Measurements from ENCODE around the gene TSC2. TPM values are rescaled to one million over a fixed set of nuclear protein-coding genes. Genes with fewer than 3 reads are reported as not detected.

Gene TSC2
- total and polyA plus RNA-seq, 3 donors from 2014 or later, result 136 to 271 (median 222) TPM

DNA sequence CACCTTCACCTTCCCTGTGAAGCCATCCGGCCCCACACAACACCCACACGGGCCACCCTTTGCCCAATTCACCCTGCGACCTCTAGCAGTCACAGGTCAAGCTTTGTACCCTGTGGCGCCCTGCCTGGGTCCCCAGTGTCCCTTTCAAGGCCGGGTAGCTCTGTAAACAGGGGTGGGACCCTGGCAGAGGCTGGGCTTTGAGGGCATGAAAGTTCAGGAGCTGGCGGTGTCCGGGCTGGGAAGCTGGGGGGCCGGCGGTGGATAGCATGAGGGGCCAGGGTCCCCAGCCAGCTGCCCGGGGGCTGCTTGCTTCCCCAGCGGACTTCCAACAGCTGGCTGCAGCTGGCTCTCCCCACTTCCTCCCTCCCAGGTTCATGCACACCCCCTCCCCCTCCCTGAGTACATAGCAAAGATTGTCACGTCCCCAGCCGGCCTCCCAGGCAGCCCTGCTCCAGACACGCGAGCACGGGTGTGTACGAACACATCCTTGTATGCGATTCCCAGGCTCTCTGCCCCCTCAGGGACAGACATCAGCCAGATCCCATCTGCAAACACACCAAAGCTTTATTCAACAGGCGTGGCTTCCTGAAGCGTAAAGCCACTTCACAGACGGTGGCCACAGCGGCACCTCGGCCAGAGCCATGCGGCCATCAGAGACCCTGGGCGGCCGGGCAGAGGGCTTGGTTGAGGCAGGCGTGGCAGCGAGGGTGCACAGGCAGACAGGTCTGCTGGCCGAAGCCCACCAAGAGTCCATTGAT lies 8.3 kb upstream of the TSC2 start:
- DNase-seq, result peak; percentile 90
- intact Hi-C loops (cut with DNase I; ENCODE audit: low total_unique reads), result no loop called here
- Histone ChIP-seq H3K27me3 (no peaks in the 10 kb centered on the region), H3K4me3 (no peak overlapping the region), H3K36me3 (ENCODE audit: low read depth, missing control alignments) (no peaks in the 10 kb centered on the region), H3K9me3 (no peaks in the 10 kb centered on the region), H3K27ac (peak overlapping the region; percentile 89 to 91), H3K4me1 (peaks cover 70% of the 10 kb centered on the region)
- 59 to 78% methylated on average over 17 to 29 of the region's 29 CpGs for WGBS, 2 donors
- no peak for TF ChIP-seq POLR2A (IDR thresholded peaks at IDR 0.05)

DNA sequence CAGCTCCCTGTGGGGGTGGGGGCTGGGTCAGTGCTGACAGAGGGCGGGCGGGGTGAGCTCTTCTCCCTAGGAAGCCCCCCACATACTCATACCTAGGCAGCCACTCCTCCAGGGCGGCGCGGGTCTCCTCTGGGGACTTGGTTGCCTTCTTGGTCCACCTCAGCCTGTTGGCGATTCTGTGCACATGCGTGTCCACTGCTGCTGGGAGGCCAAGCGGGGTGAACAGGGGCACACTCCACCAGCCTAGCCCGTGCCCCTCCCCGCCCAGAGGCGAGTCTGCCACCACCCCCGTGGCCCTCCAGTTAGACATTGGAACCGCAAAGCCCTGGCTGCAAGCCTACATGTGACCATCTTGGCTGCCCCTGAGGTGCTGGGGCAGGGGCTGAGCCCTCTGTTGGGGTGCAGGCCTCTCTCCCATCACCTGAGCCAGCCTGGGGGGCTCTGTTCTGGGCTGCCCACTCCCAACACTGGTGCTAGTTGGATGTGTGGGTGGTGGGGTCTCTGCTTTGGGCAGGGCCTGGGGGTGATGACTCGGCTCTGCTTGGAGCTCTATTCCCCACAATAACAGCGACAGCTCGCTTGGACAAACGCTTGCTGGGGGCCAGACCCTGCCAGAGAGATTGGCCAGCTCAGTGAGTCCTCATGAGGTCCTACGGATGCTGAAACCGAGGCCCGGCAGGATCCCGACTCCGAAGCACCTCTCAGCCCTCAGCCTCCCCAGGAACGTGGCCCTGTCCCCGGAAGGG lies 7.6 kb upstream of the TSC2 start:
- no peak overlapping the region for H3K4me3 ChIP-seq
- peaks cover 64% of the 10 kb centered on the region for H3K4me1 ChIP-seq
- intact Hi-C loops (cut with DNase I; ENCODE audit: low total_unique reads), result no loop called here
- no peaks in the 10 kb centered on the region for H3K9me3 ChIP-seq
- no peaks in the 10 kb centered on the region for H3K36me3 ChIP-seq (ENCODE audit: low read depth, missing control alignments)
- WGBS, 2 donors, result 79% methylated on average over 24 of the region's 24 CpGs; no CpG with 5 or more reads in 1 of the 2 donors
- no peak for DNase-seq
- TF ChIP-seq POLR2A (IDR thresholded peaks at IDR 0.05), result no peak
- TF ChIP-seq, protein P1, sequence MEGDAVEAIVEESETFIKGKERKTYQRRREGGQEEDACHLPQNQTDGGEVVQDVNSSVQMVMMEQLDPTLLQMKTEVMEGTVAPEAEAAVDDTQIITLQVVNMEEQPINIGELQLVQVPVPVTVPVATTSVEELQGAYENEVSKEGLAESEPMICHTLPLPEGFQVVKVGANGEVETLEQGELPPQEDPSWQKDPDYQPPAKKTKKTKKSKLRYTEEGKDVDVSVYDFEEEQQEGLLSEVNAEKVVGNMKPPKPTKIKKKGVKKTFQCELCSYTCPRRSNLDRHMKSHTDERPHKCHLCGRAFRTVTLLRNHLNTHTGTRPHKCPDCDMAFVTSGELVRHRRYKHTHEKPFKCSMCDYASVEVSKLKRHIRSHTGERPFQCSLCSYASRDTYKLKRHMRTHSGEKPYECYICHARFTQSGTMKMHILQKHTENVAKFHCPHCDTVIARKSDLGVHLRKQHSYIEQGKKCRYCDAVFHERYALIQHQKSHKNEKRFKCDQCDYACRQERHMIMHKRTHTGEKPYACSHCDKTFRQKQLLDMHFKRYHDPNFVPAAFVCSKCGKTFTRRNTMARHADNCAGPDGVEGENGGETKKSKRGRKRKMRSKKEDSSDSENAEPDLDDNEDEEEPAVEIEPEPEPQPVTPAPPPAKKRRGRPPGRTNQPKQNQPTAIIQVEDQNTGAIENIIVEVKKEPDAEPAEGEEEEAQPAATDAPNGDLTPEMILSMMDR (IDR thresholded peaks at IDR 0.05), result no peak
- peak overlapping the region; percentile 72 to 91 for H3K27ac ChIP-seq
- no peaks in the 10 kb centered on the region for H3K27me3 ChIP-seq

DNA sequence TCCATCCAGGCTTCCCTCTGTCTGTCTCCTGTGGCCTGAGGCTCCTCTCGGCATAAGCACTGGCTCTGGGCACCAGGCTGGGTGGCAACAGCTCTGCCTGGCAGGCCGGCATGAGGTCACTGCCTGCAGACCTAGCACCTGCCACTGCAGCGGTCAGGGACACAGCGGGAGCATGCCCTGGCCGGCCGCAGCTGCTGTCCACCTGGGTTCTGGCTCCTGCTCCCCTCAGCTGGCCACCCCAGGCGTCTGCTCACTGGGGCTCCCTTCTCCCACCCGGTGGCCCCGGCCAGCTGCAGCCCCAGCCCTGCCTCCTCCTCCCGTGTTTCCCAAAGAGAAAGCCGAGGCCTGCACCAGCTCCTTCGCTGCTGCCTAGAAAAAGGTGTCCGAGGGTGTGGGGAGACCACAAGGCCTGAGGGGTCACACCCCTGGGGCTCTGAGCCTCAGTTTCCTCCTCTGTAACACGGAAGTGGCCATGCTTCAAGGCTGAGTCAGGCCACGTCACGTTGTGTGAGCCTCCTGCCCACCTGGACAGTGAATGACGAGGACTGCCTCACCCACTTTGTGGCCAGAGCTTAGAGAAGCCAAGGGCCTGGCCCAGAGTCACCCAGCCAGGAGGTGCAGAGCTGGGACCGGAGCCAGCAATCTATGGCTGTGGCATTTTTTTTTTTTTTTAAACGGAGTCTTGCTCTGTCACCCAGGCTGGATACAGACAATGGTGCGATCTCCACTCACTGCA lies 6.8 kb upstream of the TSC2 start:
- peaks cover 56% of the 10 kb centered on the region for H3K4me1 ChIP-seq
- DNase-seq, result peak; percentile 43
- WGBS, 2 donors, result 56 to 85% methylated on average over 13 to 20 of the region's 20 CpGs
- TF ChIP-seq, protein P1 (IDR thresholded peaks at IDR 0.05), result no peak
- TF ChIP-seq POLR2A (IDR thresholded peaks at IDR 0.05), result no peak
- H3K9me3 ChIP-seq, result no peaks in the 10 kb centered on the region
- no peaks in the 10 kb centered on the region for H3K36me3 ChIP-seq (ENCODE audit: low read depth, missing control alignments)
- intact Hi-C loops (cut with DNase I; ENCODE audit: low total_unique reads), result no loop called here
- no peaks in the 10 kb centered on the region for H3K27me3 ChIP-seq
- H3K4me3 ChIP-seq, result no peak overlapping the region
- H3K27ac ChIP-seq, result peak overlapping the region; percentile 72 to 91

GRCh38 chr16:2042171-2042985 lies 5.4 kb upstream of the TSC2 start:
- 63 to 83% methylated on average over 4 to 6 of the region's 22 CpGs for WGBS, 2 donors
- H3K4me3 ChIP-seq, result no peak overlapping the region
- H3K27me3 ChIP-seq, result no peaks in the 10 kb centered on the region
- no peaks in the 10 kb centered on the region for H3K9me3 ChIP-seq
- DNase-seq, result no peak
- peaks cover 60% of the 10 kb centered on the region for H3K4me1 ChIP-seq
- intact Hi-C loops (cut with DNase I; ENCODE audit: low total_unique reads), result no loop called here
- H3K27ac ChIP-seq, result peak overlapping the region; percentile 50 to 59
- H3K36me3 ChIP-seq (ENCODE audit: low read depth, missing control alignments), result no peaks in the 10 kb centered on the region
- TF ChIP-seq, protein P1 (IDR thresholded peaks at IDR 0.05), result no peak
- no peak for TF ChIP-seq POLR2A (IDR thresholded peaks at IDR 0.05)
